Astrocyte (in vitro differentiated cells and primary cell): ENCODE data around the gene HYDIN.

Experiments used
- EZH2 ChIP-seq: IDR thresholded peaks from 2 replicates; pipeline ENCODE4 v1.6.1; 2012; ENCODE audit warnings: mild to moderate bottlenecking, low read length, inconsistent platforms; ENCODE audit not compliant: insufficient read depth
- TF ChIP-seq, protein P1 (sequence below): IDR thresholded peaks from 2 replicates; pipeline ENCODE4 v1.5.1; 2011; ENCODE audit warnings: low read depth, mild to moderate bottlenecking, inconsistent platforms, low read length, moderate library complexity; ENCODE audit not compliant: insufficient read depth

DNA sequence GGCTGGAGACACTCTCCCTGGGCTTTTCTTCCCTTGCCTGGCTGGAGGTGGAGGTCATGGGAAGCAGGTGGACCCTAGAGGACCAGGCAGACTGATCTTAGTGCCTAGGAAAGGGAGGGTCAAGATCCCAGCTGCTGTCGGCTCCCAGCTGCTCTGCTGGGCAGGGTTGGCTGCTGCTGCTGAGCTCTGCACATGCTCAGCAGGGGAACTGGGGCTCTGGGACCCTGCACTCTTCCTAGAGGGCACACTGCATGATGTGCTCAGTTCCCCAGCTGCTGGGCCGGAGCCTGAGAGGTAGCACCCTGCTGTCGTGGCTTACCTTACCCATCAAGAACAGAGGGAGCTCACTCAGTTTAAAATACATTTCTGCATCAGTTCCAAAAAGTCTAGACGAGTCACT lies 463.9 kb downstream of the HYDIN start:
- TF ChIP-seq, protein P1, sequence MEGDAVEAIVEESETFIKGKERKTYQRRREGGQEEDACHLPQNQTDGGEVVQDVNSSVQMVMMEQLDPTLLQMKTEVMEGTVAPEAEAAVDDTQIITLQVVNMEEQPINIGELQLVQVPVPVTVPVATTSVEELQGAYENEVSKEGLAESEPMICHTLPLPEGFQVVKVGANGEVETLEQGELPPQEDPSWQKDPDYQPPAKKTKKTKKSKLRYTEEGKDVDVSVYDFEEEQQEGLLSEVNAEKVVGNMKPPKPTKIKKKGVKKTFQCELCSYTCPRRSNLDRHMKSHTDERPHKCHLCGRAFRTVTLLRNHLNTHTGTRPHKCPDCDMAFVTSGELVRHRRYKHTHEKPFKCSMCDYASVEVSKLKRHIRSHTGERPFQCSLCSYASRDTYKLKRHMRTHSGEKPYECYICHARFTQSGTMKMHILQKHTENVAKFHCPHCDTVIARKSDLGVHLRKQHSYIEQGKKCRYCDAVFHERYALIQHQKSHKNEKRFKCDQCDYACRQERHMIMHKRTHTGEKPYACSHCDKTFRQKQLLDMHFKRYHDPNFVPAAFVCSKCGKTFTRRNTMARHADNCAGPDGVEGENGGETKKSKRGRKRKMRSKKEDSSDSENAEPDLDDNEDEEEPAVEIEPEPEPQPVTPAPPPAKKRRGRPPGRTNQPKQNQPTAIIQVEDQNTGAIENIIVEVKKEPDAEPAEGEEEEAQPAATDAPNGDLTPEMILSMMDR = no peak
- TF ChIP-seq EZH2 = no peak
